Sigmoid colon (tissue), 4 donors: ENCODE measurements around the gene ATXN8OS.
"Not testable (repeated sequence)": the region's sequence is repeated elsewhere in the genome, so short reads cannot be mapped to it uniquely, and the experiment has no call there.

ENCODE experiments used
- EP300 ChIP-seq, 4 donors: sonication (generic); formaldehyde crosslinking; IDR thresholded peaks; one replicate each; pipeline ENCODE4 v1.6.1; 2017; ENCODE audit warnings: antibody characterized with exemption in 4 of 4
- POLR2A ChIP-seq, 2 donors: fragments of 450-650 bp; IDR thresholded peaks; one replicate each; pipeline ENCODE4 v1.6.1; 2016; ENCODE audit warnings: antibody characterized with exemption in 2 of 2, mild to moderate bottlenecking in 2 of 2, moderate library complexity in 2 of 2
- POLR2AphosphoS5 ChIP-seq, 4 donors: sonication (generic); formaldehyde crosslinking; IDR thresholded peaks; one replicate each; pipeline ENCODE4 v1.6.1; 2017; ENCODE audit warnings: antibody characterized with exemption in 4 of 4
- TF ChIP-seq, protein P1 (sequence below), 4 experiments: fragments of 450-650 bp in 3 of 4; fragments of 200-600 bp in 1 of 4; IDR thresholded peaks; one replicate each; pipeline ENCODE4 v1.5.1; 2016 to 2019; ENCODE audit warnings: antibody characterized with exemption in 4 of 4, mild to moderate bottlenecking in 3 of 4, moderate library complexity in 2 of 4

- not testable (repeated sequence) for TF ChIP-seq POLR2A, POLR2AphosphoS5, EP300 (IDR thresholded peaks at IDR 0.05)
- TF ChIP-seq, protein P1, sequence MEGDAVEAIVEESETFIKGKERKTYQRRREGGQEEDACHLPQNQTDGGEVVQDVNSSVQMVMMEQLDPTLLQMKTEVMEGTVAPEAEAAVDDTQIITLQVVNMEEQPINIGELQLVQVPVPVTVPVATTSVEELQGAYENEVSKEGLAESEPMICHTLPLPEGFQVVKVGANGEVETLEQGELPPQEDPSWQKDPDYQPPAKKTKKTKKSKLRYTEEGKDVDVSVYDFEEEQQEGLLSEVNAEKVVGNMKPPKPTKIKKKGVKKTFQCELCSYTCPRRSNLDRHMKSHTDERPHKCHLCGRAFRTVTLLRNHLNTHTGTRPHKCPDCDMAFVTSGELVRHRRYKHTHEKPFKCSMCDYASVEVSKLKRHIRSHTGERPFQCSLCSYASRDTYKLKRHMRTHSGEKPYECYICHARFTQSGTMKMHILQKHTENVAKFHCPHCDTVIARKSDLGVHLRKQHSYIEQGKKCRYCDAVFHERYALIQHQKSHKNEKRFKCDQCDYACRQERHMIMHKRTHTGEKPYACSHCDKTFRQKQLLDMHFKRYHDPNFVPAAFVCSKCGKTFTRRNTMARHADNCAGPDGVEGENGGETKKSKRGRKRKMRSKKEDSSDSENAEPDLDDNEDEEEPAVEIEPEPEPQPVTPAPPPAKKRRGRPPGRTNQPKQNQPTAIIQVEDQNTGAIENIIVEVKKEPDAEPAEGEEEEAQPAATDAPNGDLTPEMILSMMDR (IDR thresholded peaks at IDR 0.05) = not testable (repeated sequence)
These were observed 35.0 kb downstream of the ATXN8OS start for GRCh38 chr13:70142658-70143057.
